GM18498 (cell line): ENCODE data around the gene GPC6.

Source experiments
- ATAC-seq: cut with Tn5 transposase; IDR thresholded peaks from one replicate; pipeline ENCODE4 v1.9.1; 2021; ENCODE audit warnings: mild to moderate bottlenecking, moderate library complexity; ENCODE audit not compliant: unreplicated experiment

The GPC6 gene

GRCh38 chr13:93368296-93368695, 141.7 kb downstream of the GPC6 start:
- ATAC-seq: no peak

GRCh38 chr13:93368718-93369117, 142.1 kb downstream of the GPC6 start:
- no peak for ATAC-seq

GRCh38 chr13:93372856-93373255, 146.2 kb downstream of the GPC6 start:
- no peak for ATAC-seq

GRCh38 chr13:93375491-93375890, 148.9 kb downstream of the GPC6 start:
- ATAC-seq: no peak

GRCh38 chr13:93377196-93377595, 150.6 kb downstream of the GPC6 start:
- no peak for ATAC-seq

- ATAC-seq: no peak
These were observed 151.6 kb downstream of the GPC6 start for GRCh38 chr13:93378184-93378583.

- no peak for ATAC-seq
These were observed 159.5 kb downstream of the GPC6 start for GRCh38 chr13:93386116-93386515.

- ATAC-seq: no peak
These were observed 162.1 kb downstream of the GPC6 start for GRCh38 chr13:93388701-93389100.

GRCh38 chr13:93397619-93398018, 171.0 kb downstream of the GPC6 start:
- ATAC-seq: no peak

- no peak for ATAC-seq
These were observed 171.8 kb downstream of the GPC6 start for GRCh38 chr13:93398167-93399035.

- ATAC-seq: no peak
These were observed 172.6 kb downstream of the GPC6 start for GRCh38 chr13:93399212-93399611.

GRCh38 chr13:93406136-93406535, 179.5 kb downstream of the GPC6 start:
- ATAC-seq: no peak

GRCh38 chr13:93407551-93407950, 180.9 kb downstream of the GPC6 start:
- no peak for ATAC-seq

GRCh38 chr13:93409001-93409400, 182.4 kb downstream of the GPC6 start:
- no peak for ATAC-seq

GRCh38 chr13:93409816-93410215, 183.2 kb downstream of the GPC6 start:
- ATAC-seq: no peak

- ATAC-seq: no peak
These were observed 184.6 kb downstream of the GPC6 start for GRCh38 chr13:93411186-93411680.

- ATAC-seq: no peak
These were observed 186.1 kb downstream of the GPC6 start for GRCh38 chr13:93412676-93413075.

GRCh38 chr13:93413972-93414717, 187.5 kb downstream of the GPC6 start:
- ATAC-seq: no peak

GRCh38 chr13:93416736-93417355, 190.2 kb downstream of the GPC6 start:
- ATAC-seq: no peak

GRCh38 chr13:93418398-93418797, 191.8 kb downstream of the GPC6 start:
- no peak for ATAC-seq

GRCh38 chr13:93420206-93420605, 193.6 kb downstream of the GPC6 start:
- no peak for ATAC-seq
